Neural progenitor cell (in vitro differentiated cells): ENCODE results near the gene C2CD4C. TPM values are rescaled to one million over a fixed set of nuclear protein-coding genes. Genes with fewer than 3 reads are reported as not detected.

Source experiments
- DNase-seq: peaks from one replicate; pipeline ENCODE4 v3.0.0-alpha.2; 2016; ENCODE audit warnings: low spot score
- H2AFZ ChIP-seq: fragments of 200-600 bp; sonication (generic); replicated peaks from 2 replicates; pipeline ENCODE4 v1.6.1; 2016; ENCODE audit warnings: antibody characterized with exemption
- H3F3A ChIP-seq: fragments of 200-600 bp; sonication (generic); 2 replicates; pipeline ENCODE4 v1.6.1; 2016; ENCODE audit warnings: antibody characterized with exemption, low read depth
- H3K27ac ChIP-seq: fragments of 200-600 bp; sonication (generic); 2 replicates; pipeline ENCODE4 v1.5.1; 2016; ENCODE audit warnings: mild to moderate bottlenecking
- H3K27me3 ChIP-seq: fragments of 200-600 bp; sonication (generic); 2 replicates; pipeline ENCODE4 v1.6.1; 2016; ENCODE audit warnings: mild to moderate bottlenecking, moderate library complexity
- H3K36me3 ChIP-seq: fragments of 200-600 bp; sonication (generic); 2 replicates; pipeline ENCODE4 v1.5.1; 2016
- H3K4me1 ChIP-seq: fragments of 200-600 bp; sonication (generic); 2 replicates; pipeline ENCODE4 v1.6.1; 2016; ENCODE audit warnings: mixed run types
- H3K4me2 ChIP-seq: fragments of 200-600 bp; sonication (generic); 2 replicates; pipeline ENCODE4 v1.6.1; 2016
- H3K4me3 ChIP-seq: fragments of 200-600 bp; sonication (generic); 2 replicates; pipeline ENCODE4 v1.5.1; 2016
- H3K79me2 ChIP-seq: fragments of 200-600 bp; sonication (generic); 2 replicates; pipeline ENCODE4 v1.6.1; 2016; ENCODE audit warnings: low read depth
- H3K9ac ChIP-seq: fragments of 200-600 bp; sonication (generic); 2 replicates; pipeline ENCODE4 v1.6.1; 2016
- H3K9me3 ChIP-seq: fragments of 200-600 bp; sonication (generic); 2 replicates; pipeline ENCODE4 v1.5.1; 2016; ENCODE audit warnings: low read depth
- H4K20me1 ChIP-seq: fragments of 200-600 bp; sonication (generic); 2 replicates; pipeline ENCODE4 v1.6.1; 2016; ENCODE audit warnings: low read depth
- H3K27ac Mint-ChIP-seq: 3 replicates; pipeline ENCODE4 v1.8.0; 2021; ENCODE audit warnings: mixed read lengths
- H3K27me3 Mint-ChIP-seq: 2 replicates; pipeline ENCODE4 v1.8.0; 2022; ENCODE audit warnings: low read depth, mild to moderate bottlenecking, inconsistent platforms, moderate library complexity, mixed read lengths; ENCODE audit not compliant: insufficient read depth
- H3K36me3 Mint-ChIP-seq: 3 replicates; pipeline ENCODE4 v1.8.0; 2021; ENCODE audit warnings: mixed read lengths
- H3K4me1 Mint-ChIP-seq: 3 replicates; pipeline ENCODE4 v1.8.0; 2021; ENCODE audit warnings: mixed read lengths
- H3K4me3 Mint-ChIP-seq: 3 replicates; pipeline ENCODE4 v1.8.0; 2021; ENCODE audit warnings: mild to moderate bottlenecking, moderate library complexity, mixed read lengths
- H3K9me3 Mint-ChIP-seq: 3 replicates; pipeline ENCODE4 v1.8.0; 2020; ENCODE audit warnings: mixed read lengths
- CTCF ChIP-seq: fragments of 200-600 bp; sonication (generic); IDR thresholded peaks from 2 replicates; pipeline ENCODE4 v1.5.1; 2017; ENCODE audit warnings: antibody characterized with exemption, mild to moderate bottlenecking
- EZH2 ChIP-seq: fragments of 200-600 bp; sonication (generic); IDR thresholded peaks from 2 replicates; pipeline ENCODE4 v1.6.1; 2017; ENCODE audit warnings: antibody characterized with exemption, mild to moderate bottlenecking, moderate library complexity
- EZH2phosphoT487 ChIP-seq: fragments of 200-600 bp; sonication (generic); IDR thresholded peaks from 2 replicates; pipeline ENCODE4 v1.6.1; 2017; ENCODE audit warnings: antibody characterized with exemption
- total RNA-seq: library from RNA; depleted of rRNA; stranded (reverse); fragments of >200 nt; gene quantifications from 2 replicates; pipeline ENCODE4 v1.2.3, GENCODE V29; 2015; ENCODE audit warnings: low replicate concordance

Gene C2CD4C
- total RNA-seq, 1 donor from 2014 or later, result 2.3 TPM

- TF ChIP-seq EZH2phosphoT487, result no peak
- TF ChIP-seq CTCF, result no peak
- no peak for TF ChIP-seq EZH2
- H3K4me2 ChIP-seq, result no peak overlapping the region
- H4K20me1 ChIP-seq, result no peaks in the 10 kb centered on the region
- H3K79me2 ChIP-seq, result no peaks in the 10 kb centered on the region
- peaks cover 11% of the 10 kb centered on the region for H3K4me1 Mint-ChIP-seq
- no peak overlapping the region for H3K27ac ChIP-seq
- no peak for DNase-seq
- H3K9ac ChIP-seq, result no peak overlapping the region
- H3F3A ChIP-seq, result no peaks in the 10 kb centered on the region
- H3K9me3 ChIP-seq, result no peaks in the 10 kb centered on the region
- no peak overlapping the region for H2AFZ ChIP-seq
- peaks cover 3% of the 10 kb centered on the region for H3K27me3 Mint-ChIP-seq
- H3K36me3 Mint-ChIP-seq, result peaks cover 9% of the 10 kb centered on the region
- no peaks in the 10 kb centered on the region for H3K27me3 ChIP-seq
- no peak overlapping the region for H3K4me3 ChIP-seq
- no peaks in the 10 kb centered on the region for H3K36me3 ChIP-seq
- H3K4me1 ChIP-seq, result no peaks in the 10 kb centered on the region
- no peak overlapping the region for H3K4me3 Mint-ChIP-seq
- peak overlapping the region; percentile 53 for H3K27ac Mint-ChIP-seq
- peaks cover 3% of the 10 kb centered on the region for H3K9me3 Mint-ChIP-seq
Observed at GRCh38 chr19:440391-441212, 31.7 kb upstream of the C2CD4C start.

- Histone ChIP-seq H3K4me3 (no peak overlapping the region), H3K36me3 (no peaks in the 10 kb centered on the region), H3K9ac (no peak overlapping the region), H3K79me2 (no peaks in the 10 kb centered on the region), H3K27me3 (no peaks in the 10 kb centered on the region), H3F3A (no peaks in the 10 kb centered on the region), H3K27ac (no peak overlapping the region), H3K9me3 (no peaks in the 10 kb centered on the region), H4K20me1 (no peaks in the 10 kb centered on the region), H3K4me2 (no peak overlapping the region), H2AFZ (no peak overlapping the region), H3K4me1 (no peaks in the 10 kb centered on the region)
- H3K27ac Mint-ChIP-seq, result no peak overlapping the region
- no peak for DNase-seq
- H3K4me1 Mint-ChIP-seq, result peaks cover 13% of the 10 kb centered on the region
- TF ChIP-seq CTCF (no peak), EZH2phosphoT487 (no peak), EZH2 (no peak)
- no peak overlapping the region for H3K4me3 Mint-ChIP-seq
- peaks cover 3% of the 10 kb centered on the region for H3K9me3 Mint-ChIP-seq
- H3K36me3 Mint-ChIP-seq, result peaks cover 9% of the 10 kb centered on the region
- H3K27me3 Mint-ChIP-seq, result peaks cover 3% of the 10 kb centered on the region
Observed at GRCh38 chr19:439167-439900, 30.4 kb upstream of the C2CD4C start.

GRCh38 chr19:438416-438958, 29.5 kb upstream of the C2CD4C start:
- Histone ChIP-seq H4K20me1 (no peaks in the 10 kb centered on the region), H3K27ac (no peak overlapping the region), H3K4me1 (no peaks in the 10 kb centered on the region), H3K9me3 (no peaks in the 10 kb centered on the region), H3K79me2 (no peaks in the 10 kb centered on the region), H3K27me3 (no peaks in the 10 kb centered on the region), H3F3A (no peaks in the 10 kb centered on the region), H2AFZ (no peak overlapping the region), H3K4me2 (no peak overlapping the region), H3K4me3 (no peak overlapping the region), H3K36me3 (no peaks in the 10 kb centered on the region), H3K9ac (no peak overlapping the region)
- Mint-ChIP-seq H3K9me3 (peaks cover 3% of the 10 kb centered on the region), H3K27me3 (peaks cover 3% of the 10 kb centered on the region), H3K27ac (no peak overlapping the region), H3K4me1 (peaks cover 13% of the 10 kb centered on the region), H3K4me3 (no peak overlapping the region), H3K36me3 (peaks cover 9% of the 10 kb centered on the region)
- no peak for DNase-seq
- no peak for TF ChIP-seq CTCF
- TF ChIP-seq EZH2, result no peak
- no peak for TF ChIP-seq EZH2phosphoT487
